Measurements from ENCODE around the gene RMND5B.

DNA sequence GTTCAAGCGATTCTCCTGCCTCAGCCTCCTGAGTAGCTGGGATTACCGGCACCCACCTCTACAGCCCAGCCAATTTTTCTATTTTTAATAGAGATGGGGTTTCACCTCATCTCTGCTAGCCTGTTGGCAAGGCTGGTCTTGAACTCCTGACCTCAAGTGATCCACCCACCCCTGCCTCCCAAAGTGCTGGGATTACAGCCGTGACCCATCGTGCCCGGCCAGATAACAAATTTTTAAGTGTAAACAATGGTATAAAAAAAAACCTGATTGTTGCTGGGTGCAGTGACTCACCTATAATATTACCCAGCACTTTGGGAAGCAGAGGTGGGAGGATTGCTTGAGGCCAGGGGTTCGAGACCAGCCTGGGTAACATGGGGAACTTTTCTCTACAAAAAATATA, 45.5 kb upstream of the RMND5B start:
- TF ChIP-seq CTCF (IDR thresholded peaks at IDR 0.05; ENCODE audit: low read depth, low read length) (no peak), POLR2A (IDR thresholded peaks at IDR 0.05; ENCODE audit: extremely low read depth, insufficient read length) (no peak)
